GM10248 (cell line): ENCODE results near the gene DHX32.

Source experiments
- CTCF ChIA-PET: fragments of 300-600 bp; sonication (Branson Sonifier 250); formaldehyde crosslinking; extraction: SDS; loops from one replicate; lab custom pipeline; 2021; ENCODE audit warnings: antibody characterized with exemption; lab: Yijun Ruan, JAX
- POLR2A ChIA-PET: fragments of 350-650 bp; sonication (Branson Sonifier 250); formaldehyde crosslinking; extraction: SDS; loops from one replicate; lab custom pipeline; 2020; ENCODE audit warnings: antibody characterized with exemption; lab: Yijun Ruan, JAX
- DNase-seq: peaks from one replicate; pipeline ENCODE4 v3.0.0; 2012; ENCODE audit errors: extremely low spot score
- TF ChIP-seq, protein P1 (sequence below): IDR thresholded peaks from 2 replicates; pipeline ENCODE4 v1.5.1; 2012; ENCODE audit warnings: mild to moderate bottlenecking, low read depth; ENCODE audit errors: extremely low read depth, missing control alignments, control extremely low read depth

DHX32 gene

GRCh38 chr10:125836746-125837145, 44.3 kb downstream of the DHX32 start:
- CTCF ChIA-PET, result no interaction called here
- TF ChIP-seq, protein P1, sequence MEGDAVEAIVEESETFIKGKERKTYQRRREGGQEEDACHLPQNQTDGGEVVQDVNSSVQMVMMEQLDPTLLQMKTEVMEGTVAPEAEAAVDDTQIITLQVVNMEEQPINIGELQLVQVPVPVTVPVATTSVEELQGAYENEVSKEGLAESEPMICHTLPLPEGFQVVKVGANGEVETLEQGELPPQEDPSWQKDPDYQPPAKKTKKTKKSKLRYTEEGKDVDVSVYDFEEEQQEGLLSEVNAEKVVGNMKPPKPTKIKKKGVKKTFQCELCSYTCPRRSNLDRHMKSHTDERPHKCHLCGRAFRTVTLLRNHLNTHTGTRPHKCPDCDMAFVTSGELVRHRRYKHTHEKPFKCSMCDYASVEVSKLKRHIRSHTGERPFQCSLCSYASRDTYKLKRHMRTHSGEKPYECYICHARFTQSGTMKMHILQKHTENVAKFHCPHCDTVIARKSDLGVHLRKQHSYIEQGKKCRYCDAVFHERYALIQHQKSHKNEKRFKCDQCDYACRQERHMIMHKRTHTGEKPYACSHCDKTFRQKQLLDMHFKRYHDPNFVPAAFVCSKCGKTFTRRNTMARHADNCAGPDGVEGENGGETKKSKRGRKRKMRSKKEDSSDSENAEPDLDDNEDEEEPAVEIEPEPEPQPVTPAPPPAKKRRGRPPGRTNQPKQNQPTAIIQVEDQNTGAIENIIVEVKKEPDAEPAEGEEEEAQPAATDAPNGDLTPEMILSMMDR, result no peak
- POLR2A ChIA-PET, result no interaction called here
- no peak for DNase-seq

DNA sequence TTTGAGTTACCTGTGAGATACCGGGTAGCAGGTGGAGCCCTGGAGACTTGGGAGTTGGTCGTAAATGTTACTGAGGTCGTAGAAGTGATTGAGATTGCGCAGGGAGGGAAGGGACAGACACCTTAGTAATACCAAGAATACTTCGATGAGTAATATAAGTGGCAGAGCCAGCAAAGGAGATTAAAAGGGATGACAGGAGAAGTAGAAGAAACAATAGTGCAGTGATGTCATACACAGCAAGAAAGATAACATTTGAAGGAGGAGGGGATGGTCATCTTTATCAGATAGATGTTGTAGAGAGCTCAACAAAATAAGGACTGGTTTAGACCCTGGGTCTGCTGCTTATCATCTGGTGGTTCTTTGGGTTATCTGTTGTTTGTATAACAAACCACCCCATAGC, 52.8 kb downstream of the DHX32 start:
- TF ChIP-seq, protein P1, result no peak
- DNase-seq, result no peak
- CTCF ChIA-PET, result interaction anchor here (1.0 to 1.7 kb wide), 2 partner anchors 11 to 22 kb away, joined by 3 to 5 read pairs; no protein-coding TSS in a partner anchor
- POLR2A ChIA-PET, result no interaction called here

DNA sequence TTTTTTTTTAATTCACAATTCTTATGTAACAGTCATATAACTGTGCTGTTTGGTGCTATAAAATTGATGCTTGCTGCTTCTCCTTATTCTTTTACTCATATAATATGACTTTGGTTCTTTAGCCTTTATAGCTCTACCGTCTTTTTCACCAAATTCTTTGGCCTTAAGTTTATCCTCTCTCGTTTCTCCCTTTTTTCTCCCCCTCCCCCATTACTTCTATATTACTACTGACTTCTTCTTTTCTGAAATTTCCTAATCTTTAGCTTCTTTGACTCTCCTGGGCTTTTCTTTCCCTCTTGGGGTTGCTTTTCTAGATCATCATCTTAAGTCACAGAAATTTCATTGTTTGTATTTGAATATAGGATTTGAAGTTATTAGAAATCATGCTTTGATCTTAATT, 54.0 kb downstream of the DHX32 start:
- DNase-seq, result no peak
- ChIA-PET POLR2A (no interaction called here), CTCF (interaction anchor here (1.1 to 1.7 kb wide), 3 partner anchors 21 to 42 kb away, joined by 3 to 5 read pairs (median 4); no protein-coding TSS in a partner anchor)
- TF ChIP-seq, protein P1, result no peak

- TF ChIP-seq, protein P1, result no peak
- ChIA-PET POLR2A (no interaction called here), CTCF (no interaction called here)
- DNase-seq, result no peak
Observed at GRCh38 chr10:125824736-125825135, 56.4 kb downstream of the DHX32 start.

DNA sequence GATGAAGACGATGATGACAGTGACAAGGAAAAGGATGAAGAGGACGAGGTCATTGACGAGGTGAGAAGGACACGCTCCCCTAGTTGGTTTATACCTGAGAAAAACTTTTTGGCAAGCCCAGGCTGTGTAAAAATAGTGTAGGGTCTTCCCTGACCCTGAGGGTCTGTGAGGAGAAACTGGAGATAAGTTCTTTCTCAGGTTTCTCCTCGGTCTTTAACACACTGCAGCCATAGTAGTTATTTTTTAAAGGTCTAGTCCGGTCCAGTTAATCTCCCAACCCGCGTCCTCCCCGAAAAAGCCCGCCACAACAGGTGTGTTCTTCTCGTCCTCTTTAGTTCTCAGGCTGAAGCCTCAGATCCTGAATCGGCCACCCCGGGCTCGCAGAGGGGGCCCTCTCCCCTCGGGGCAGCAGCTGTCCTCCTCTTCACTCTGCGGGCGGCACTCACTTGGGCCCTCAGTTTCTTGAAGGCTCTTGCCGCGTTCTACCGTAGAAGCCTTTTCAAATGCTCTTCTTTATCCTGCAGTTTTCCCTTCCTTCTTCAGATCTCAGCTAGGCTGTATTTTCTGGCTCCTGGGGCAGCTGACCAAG, 57.3 kb downstream of the DHX32 start:
- POLR2A ChIA-PET, result no interaction called here

DNA sequence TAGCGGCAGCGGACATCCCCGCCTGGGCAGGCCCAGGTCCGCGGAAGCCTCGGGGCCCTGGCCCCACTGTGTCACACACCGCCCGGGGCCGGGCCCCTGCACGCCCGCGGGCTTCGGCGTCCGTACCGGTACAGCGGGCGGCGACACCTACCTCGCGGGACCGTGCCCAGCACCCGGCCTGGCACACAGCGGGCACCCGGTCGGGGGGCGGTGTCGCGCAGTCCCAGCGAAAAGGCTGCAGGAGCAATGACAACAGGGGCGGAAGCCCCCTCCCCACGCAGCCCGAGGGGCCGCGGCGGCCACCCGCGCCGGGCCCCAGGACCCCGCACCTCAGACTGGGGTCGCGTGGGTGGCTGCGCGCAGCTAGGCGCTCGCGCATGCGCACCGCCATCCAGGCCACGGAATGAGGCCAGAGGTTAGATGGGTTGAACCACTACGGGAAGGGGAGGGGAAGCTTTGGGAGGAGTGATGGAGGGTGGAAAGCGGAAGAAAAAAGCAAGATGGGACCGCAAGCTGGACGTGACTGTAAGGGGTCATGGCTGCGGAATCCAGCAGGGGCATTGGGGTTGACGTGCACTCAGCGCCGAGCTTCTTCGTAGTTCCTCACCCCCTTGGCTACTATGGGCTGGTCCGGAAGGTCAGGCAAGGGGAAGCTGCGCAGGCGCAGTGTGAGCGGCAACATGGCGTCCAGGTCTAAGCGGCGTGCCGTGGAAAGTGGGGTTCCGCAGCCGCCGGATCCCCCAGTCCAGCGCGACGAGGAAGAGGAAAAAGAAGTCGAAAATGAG, 58.0 kb downstream of the DHX32 start, which contains the start of the genes BCCIP and UROS:
Gene BCCIP, plus strand, starts transcription at position 669 of the 785 bp plus-strand sequence. Its CDS starts 12 bp downstream, at position 681.
Gene UROS, minus strand, starts transcription at position 381 of the 785 bp plus-strand sequence. CDS start 6,759 bp downstream, outside the sequence.
- POLR2A ChIA-PET, result no interaction called here
- CTCF ChIA-PET, result interaction anchor here (1.1 kb wide), 1 partner anchor 8 kb away, joined by 4 read pairs; no protein-coding TSS in a partner anchor
- TF ChIP-seq, protein P1, result no peak
- peak; percentile 96 for DNase-seq

More for the DNA sequence above, 57.3 kb downstream of the DHX32 start:
- TF ChIP-seq, protein P1, result no peak
- CTCF ChIA-PET, result interaction anchor here (1.1 kb wide), 1 partner anchor 7 kb away, joined by 4 read pairs; no protein-coding TSS in a partner anchor
- DNase-seq, result no peak
